ENCODE results near the gene FAM156A.
A peak's percentile ranks its signal among the peaks of the same experiment; 100 is the strongest.
"Not testable (repeated sequence)": the region's sequence is repeated elsewhere in the genome, so short reads cannot be mapped to it uniquely, and the experiment has no call there.

The FAM156A gene

DNA sequence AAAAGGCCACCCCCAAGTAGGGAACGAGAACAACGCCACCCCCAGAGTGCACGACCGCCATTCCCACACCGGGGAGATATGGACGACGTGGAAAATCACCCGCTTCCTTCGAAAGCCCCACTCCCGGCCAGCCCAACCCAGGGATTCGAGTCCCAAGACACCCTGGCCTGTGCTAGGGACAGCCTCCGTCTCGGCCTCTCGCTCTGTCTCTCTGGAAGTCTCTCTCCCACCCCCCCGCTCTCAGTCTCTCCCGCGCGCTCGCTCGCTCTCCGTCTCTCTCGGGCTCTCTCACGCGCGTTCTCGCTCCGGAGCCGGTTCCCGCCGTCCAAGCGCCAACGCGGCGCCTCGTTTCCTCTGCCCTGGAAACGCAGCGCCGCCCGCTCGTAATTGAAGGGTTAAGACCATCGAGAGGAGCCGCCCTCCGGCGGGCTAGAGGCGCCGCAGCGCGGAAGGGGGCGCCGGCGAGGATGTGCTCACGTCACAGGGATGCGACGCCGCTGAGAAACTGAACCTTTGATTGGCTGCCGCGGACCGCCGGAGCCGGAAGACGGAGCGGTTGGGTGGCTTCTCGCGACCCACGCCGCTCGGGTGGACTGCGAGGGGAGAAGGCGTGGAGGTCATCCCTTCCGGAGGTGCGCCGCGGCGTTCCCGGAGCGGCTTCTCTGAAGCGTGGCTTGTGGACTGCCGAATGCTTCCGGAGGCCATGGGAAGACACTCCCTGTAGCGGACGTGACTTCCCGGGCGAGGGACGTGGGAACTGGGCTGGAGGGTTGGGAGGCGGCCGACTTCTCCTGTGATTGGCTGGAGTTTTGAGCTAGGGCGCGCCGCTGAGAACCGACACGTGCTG, at the start of gene FAM156A:
FAM156A (minus strand) TSS at position 406 of the 847 bp plus-strand sequence. CDS start 9,930 bp downstream, outside the sequence.
- DNase-seq (ENCODE audit: low read depth in 3 of 3), result not testable (repeated sequence)

GRCh38 chrX:53005327-53005726, 47.0 kb upstream of the FAM156A start:
- DNase-seq (ENCODE audit: low read depth in 3 of 3), result no peak

DNA sequence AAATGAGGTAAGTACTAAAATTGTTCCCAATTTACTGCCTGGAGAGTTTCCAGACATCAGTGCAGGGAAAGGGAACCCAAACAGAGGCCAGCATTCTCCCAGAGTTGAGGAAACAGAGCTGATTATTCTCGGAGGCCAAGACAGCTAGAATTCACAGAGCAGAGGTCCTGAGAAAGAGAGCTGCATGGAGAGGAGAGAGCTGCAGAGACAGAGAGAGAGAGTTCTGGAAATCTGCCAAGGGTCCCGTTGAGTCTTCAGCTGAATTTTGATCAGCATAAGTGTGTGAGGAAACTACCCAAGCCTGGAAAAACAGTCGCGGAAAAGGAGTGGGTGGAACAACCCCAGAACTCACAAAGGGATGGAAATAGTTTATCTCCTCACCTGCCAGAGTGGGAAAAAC, 46.5 kb upstream of the FAM156A start:
- no peak for DNase-seq (ENCODE audit: low read depth in 3 of 3)

- DNase-seq (ENCODE audit: low read depth in 3 of 3), result no peak
These were observed 45.7 kb upstream of the FAM156A start for GRCh38 chrX:53004038-53004437.

DNA sequence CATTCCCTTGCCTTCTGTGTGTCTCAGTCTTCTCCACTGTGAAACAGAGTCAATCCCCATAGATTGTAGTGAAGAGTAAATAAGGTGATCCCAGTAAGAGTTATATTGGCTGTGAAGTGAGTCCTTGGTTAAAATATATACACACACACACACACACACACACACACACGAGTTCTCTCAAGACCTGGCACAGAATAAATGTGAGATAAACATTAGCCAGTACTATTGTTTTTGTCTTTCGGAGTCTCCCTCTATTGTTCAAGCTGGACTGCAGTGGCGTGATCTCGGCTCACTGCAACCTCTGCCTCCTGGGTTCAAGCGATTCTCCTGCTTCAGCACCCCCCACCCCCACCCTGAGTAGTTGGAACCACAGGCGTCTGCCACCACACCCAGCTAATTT, 44.8 kb upstream of the FAM156A start:
- no peak for DNase-seq (ENCODE audit: low read depth in 3 of 3)

GRCh38 chrX:53001958-53002357, 43.6 kb upstream of the FAM156A start:
- no peak for DNase-seq (ENCODE audit: low read depth in 3 of 3)

DNA sequence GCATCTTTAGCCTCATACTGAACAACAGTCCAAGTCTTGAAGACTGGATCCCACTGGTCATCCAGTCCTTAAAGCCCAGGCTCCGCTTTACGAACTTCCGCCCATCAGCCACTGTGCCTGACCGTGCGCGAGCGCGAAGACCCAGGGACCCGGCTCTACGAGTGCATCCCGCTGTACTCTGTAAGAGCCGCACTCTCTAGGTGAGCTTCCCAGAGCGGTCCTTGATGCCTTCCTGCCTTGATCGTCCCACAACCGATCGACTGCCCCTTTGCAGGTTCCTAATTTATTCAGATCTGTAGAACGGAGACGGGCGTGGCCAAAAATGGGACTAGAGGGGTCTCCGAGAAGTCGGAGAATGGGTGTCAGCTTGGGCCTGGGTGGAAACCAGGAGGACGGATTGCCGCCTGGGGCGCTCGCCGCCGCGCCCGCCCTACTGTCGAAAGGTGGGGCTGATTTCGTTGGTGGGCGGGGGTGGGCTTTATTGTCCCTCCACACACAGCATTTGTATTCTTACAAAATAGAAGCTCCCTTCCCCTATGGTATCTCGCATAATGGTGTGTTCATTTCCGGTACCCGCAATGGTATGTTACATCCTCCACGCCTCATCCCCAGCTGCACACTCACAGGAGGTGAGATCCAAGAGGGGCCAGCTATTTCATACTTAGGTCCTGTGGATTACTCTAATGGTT, 42.3 kb upstream of the FAM156A start:
- DNase-seq (ENCODE audit: low read depth in 3 of 3), result no peak

- DNase-seq (ENCODE audit: low read depth in 3 of 3), result no peak
These were observed 37.6 kb upstream of the FAM156A start for GRCh38 chrX:52995987-52996331.

- peak; percentile 81 to 87 (median 84) for DNase-seq (ENCODE audit: low read depth in 3 of 3)
These were observed 37.0 kb upstream of the FAM156A start for GRCh38 chrX:52995135-52995986.

- no peak for DNase-seq (ENCODE audit: low read depth in 3 of 3)
These were observed 32.5 kb upstream of the FAM156A start for GRCh38 chrX:52990848-52991247.

GRCh38 chrX:52990011-52990631, 31.8 kb upstream of the FAM156A start:
- peak; percentile 27 to 51 (median 39) for DNase-seq (ENCODE audit: low read depth in 3 of 3)

GRCh38 chrX:52988985-52989917, 30.9 kb upstream of the FAM156A start:
- no peak for DNase-seq (ENCODE audit: low read depth in 3 of 3)

DNA sequence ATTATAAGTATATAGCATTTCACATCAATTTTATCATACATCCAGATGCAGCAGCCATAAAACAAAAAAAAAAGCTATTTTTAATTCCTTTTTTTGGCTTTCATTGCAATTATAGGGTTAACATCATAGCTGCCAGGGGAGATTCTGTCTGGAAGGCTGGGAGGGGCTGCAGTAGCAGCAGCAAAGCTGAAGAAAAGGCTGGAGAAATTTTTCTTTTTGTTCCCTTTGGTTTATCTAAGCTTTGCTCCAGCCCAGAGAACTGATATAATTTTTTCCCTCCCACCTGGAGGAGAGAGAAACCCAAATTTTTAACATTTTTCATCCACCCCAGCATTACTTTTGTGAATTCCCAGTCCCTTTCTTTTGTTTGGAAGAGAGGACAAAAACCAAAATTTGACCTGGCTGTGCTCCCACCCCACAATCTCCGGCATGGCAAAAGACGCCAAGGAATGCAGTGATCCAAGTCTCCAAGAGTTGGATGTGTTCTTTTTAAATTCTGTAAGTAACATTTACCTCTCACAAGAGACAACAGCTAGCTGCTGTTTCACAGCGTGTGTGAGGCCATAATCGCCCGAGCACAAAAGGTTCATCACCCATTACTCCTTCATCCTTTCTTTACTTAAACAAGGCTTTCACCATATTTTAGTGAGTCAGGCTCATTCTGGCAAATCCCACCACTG, 25.1 kb upstream of the FAM156A start:
- DNase-seq (ENCODE audit: low read depth in 3 of 3), result no peak

- no peak for DNase-seq (ENCODE audit: low read depth in 3 of 3)
These were observed 21.7 kb upstream of the FAM156A start for GRCh38 chrX:52979993-52980392.

- DNase-seq (ENCODE audit: low read depth in 3 of 3), result no peak
These were observed 21.2 kb upstream of the FAM156A start for GRCh38 chrX:52979568-52979967.

- no peak for DNase-seq (ENCODE audit: low read depth in 3 of 3)
These were observed 19.6 kb upstream of the FAM156A start for GRCh38 chrX:52977953-52978352.

GRCh38 chrX:52975576-52975975, 17.3 kb upstream of the FAM156A start:
- DNase-seq (ENCODE audit: low read depth in 3 of 3), result not testable (repeated sequence)

GRCh38 chrX:52974336-52974992, 16.1 kb upstream of the FAM156A start:
- DNase-seq (ENCODE audit: low read depth in 3 of 3), result not testable (repeated sequence)

DNA sequence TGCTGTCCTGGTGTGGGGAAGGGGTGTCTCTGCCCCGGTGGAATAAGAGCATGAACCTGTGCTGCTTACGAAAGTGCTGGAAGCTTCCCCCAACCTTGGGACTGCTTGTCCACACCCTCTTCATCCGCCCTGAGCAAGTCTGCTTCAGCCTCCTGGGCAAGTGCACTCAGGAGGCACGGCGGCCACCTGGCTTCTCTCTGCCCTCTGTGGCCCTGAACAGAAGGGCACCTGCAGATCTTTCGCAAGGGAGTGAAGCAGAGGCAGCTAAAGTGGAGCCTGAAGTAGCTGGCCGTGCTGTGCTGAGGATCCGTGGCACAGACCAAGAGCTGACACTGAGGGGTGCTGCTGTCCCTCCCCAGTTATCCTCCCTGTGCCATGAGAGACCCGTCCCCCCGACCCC, 9.6 kb upstream of the FAM156A start:
- not testable (repeated sequence) for DNase-seq (ENCODE audit: low read depth in 3 of 3)

Data from stimulated activated CD4-positive, alpha-beta T cell treated with anti-CD3 and anti-CD28 coated beads, TNF-alpha, amount 100 ng/mL, for 48 hours (primary cell).